IMR-90 (cell line): Measurements from ENCODE around the gene SAMD11. TPM values are rescaled to one million over a fixed set of nuclear protein-coding genes. Genes with fewer than 3 reads are reported as not detected.

Experiments
- ATAC-seq: fragments of 200-7000 bp; cut with Tn5 transposase; 2 replicates; pipeline ENCODE4 v1.9.1; 2020; ENCODE audit warnings: low read depth, mild to moderate bottlenecking, moderate library complexity
- BruUV-seq: library from RNA; stranded (reverse); fragments of 400-500 nt; replicated peaks from 2 replicates; lab custom pipeline; 2021; lab: Mats Ljungman, UMichigan
- CTCF ChIA-PET: fragments of 300-600 bp; formaldehyde crosslinking; extraction: SDS; loops from one replicate; lab custom pipeline; 2021; ENCODE audit warnings: antibody characterized with exemption; lab: Yijun Ruan, JAX
- POLR2A ChIA-PET: fragments of 300-600 bp; sonication (Branson Sonifier 250); formaldehyde crosslinking; loops from one replicate; lab custom pipeline; 2022; ENCODE audit warnings: antibody characterized with exemption; ENCODE audit not compliant: unreplicated experiment; lab: Charles Lee
- DNase-seq: peaks from one replicate; pipeline ENCODE4 v3.0.0; 2013
- H2AFZ ChIP-seq: replicated peaks from 2 replicates; pipeline ENCODE3; 2013; ENCODE audit warnings: low read length, mild to moderate bottlenecking; ENCODE audit not compliant: poor library complexity
- H2AK5ac ChIP-seq: 2 replicates; pipeline ENCODE4 v1.6.1; 2013; ENCODE audit warnings: low read depth, low read length, inconsistent platforms
- H2AK9ac ChIP-seq: replicated peaks from 2 replicates; pipeline ENCODE3; 2013; ENCODE audit warnings: mild to moderate bottlenecking, low read depth, low read length, moderate library complexity; ENCODE audit not compliant: poor library complexity
- H2BK120ac ChIP-seq: 2 replicates; pipeline ENCODE4 v1.6.1; 2013; ENCODE audit warnings: low read depth, low read length, inconsistent platforms
- H2BK15ac ChIP-seq: 3 replicates; pipeline ENCODE4 v1.6.1; 2013; ENCODE audit warnings: low read depth, low read length, inconsistent platforms
- H2BK20ac ChIP-seq: 2 replicates; pipeline ENCODE4 v1.6.1; 2013; ENCODE audit warnings: low read depth, mild to moderate bottlenecking, inconsistent platforms, low read length, moderate library complexity
- H2BK5ac ChIP-seq: 2 replicates; pipeline ENCODE4 v1.6.1; 2013; ENCODE audit warnings: mild to moderate bottlenecking, low read depth, low read length, inconsistent platforms; ENCODE audit not compliant: poor library complexity, severe bottlenecking
- H3K14ac ChIP-seq: replicated peaks from 2 replicates; pipeline ENCODE4 v1.6.1; 2013; ENCODE audit warnings: low read depth, low read length, inconsistent platforms
- H3K18ac ChIP-seq: 2 replicates; pipeline ENCODE4 v1.6.1; 2013; ENCODE audit warnings: low read depth, low read length, control low read depth
- H3K23ac ChIP-seq: 2 replicates; pipeline ENCODE4 v1.6.1; 2013; ENCODE audit warnings: low read depth, low read length, inconsistent platforms
- H3K27ac ChIP-seq: 2 replicates; pipeline ENCODE4 v1.5.1; 2013; ENCODE audit warnings: mild to moderate bottlenecking, control low read depth, low read length; ENCODE audit not compliant: insufficient read depth
- H3K27me3 ChIP-seq: 2 replicates; pipeline ENCODE4 v1.6.1; 2013; ENCODE audit warnings: low read length; ENCODE audit not compliant: control insufficient read depth, insufficient read depth
- H3K36me3 ChIP-seq: 2 replicates; pipeline ENCODE4 v1.6.1; 2013; ENCODE audit warnings: low read length, mixed read lengths; ENCODE audit not compliant: control insufficient read depth, insufficient read depth
- H3K4ac ChIP-seq: 2 replicates; pipeline ENCODE4 v1.6.1; 2013; ENCODE audit warnings: low read depth, low read length, inconsistent platforms
- H3K4me1 ChIP-seq: 2 replicates; pipeline ENCODE4 v1.6.1; 2013; ENCODE audit warnings: low read length, mixed read lengths; ENCODE audit not compliant: control insufficient read depth, insufficient read depth
- H3K4me2 ChIP-seq: 2 replicates; pipeline ENCODE4 v1.6.1; 2013; ENCODE audit warnings: low read depth, mild to moderate bottlenecking, control low read depth, low read length, moderate library complexity
- H3K4me3 ChIP-seq: 2 replicates; pipeline ENCODE4 v1.5.1; 2013; ENCODE audit warnings: low read depth, mild to moderate bottlenecking, control low read depth, low read length, moderate library complexity; ENCODE audit not compliant: insufficient read depth
- H3K56ac ChIP-seq: 2 replicates; pipeline ENCODE4 v1.6.1; 2013; ENCODE audit warnings: low read length, inconsistent platforms; ENCODE audit not compliant: insufficient read depth; ENCODE audit errors: extremely low read depth
- H3K79me1 ChIP-seq, 2 experiments: 2 replicates each; pipeline ENCODE4 v1.6.1; 2013; ENCODE audit warnings: low read length in 2 of 2, inconsistent platforms in 1 of 2, low read depth in 1 of 2
- H3K9ac ChIP-seq: 2 replicates; pipeline ENCODE4 v1.6.1; 2013; ENCODE audit warnings: low read depth, low read length, control low read depth
- H3K9me1 ChIP-seq: 2 replicates; pipeline ENCODE4 v1.6.1; 2013; ENCODE audit warnings: low read length, inconsistent platforms; ENCODE audit not compliant: insufficient read depth
- H3K9me3 ChIP-seq: 2 replicates; pipeline ENCODE4 v1.6.1; 2013; ENCODE audit warnings: low read length; ENCODE audit not compliant: control insufficient read depth, insufficient read depth
- H4K20me1 ChIP-seq: 2 replicates; pipeline ENCODE4 v1.6.1; 2013; ENCODE audit warnings: low read length, inconsistent platforms; ENCODE audit not compliant: insufficient read depth
- H4K5ac ChIP-seq: 2 replicates; pipeline ENCODE4 v1.6.1; 2013; ENCODE audit warnings: mild to moderate bottlenecking, low read depth, low read length, control low read depth
- H4K8ac ChIP-seq, 2 experiments: 2 replicates each; pipeline ENCODE4 v1.6.1; 2013; ENCODE audit warnings: low read depth in 2 of 2, low read length in 2 of 2, control low read depth in 1 of 2, inconsistent platforms in 1 of 2
- H4K91ac ChIP-seq: 2 replicates; pipeline ENCODE4 v1.6.1; 2013; ENCODE audit warnings: low read depth, low read length, inconsistent platforms; ENCODE audit not compliant: insufficient read depth
- CEBPB ChIP-seq: IDR thresholded peaks from 2 replicates; pipeline ENCODE4 v1.6.1; 2012; ENCODE audit warnings: low read depth, low read length, improper control_type of control experiment
- ELK1 ChIP-seq: fragments of 150-350 bp; IDR thresholded peaks from 2 replicates; pipeline ENCODE4 v1.6.1; 2016; ENCODE audit warnings: low read depth, mild to moderate bottlenecking, low read length, moderate library complexity, borderline replicate concordance
- FOS ChIP-seq: fragments of 150-350 bp; IDR thresholded peaks from 2 replicates; pipeline ENCODE4 v1.6.1; 2016; ENCODE audit warnings: low read depth, low read length
- MAZ ChIP-seq: IDR thresholded peaks from 2 replicates; pipeline ENCODE4 v1.6.1; 2012; ENCODE audit warnings: low read depth, mild to moderate bottlenecking, low read length, improper control_type of control experiment, moderate library complexity, borderline replicate concordance
- MXI1 ChIP-seq: IDR thresholded peaks from 2 replicates; pipeline ENCODE4 v1.6.1; 2012; ENCODE audit warnings: low read depth, mild to moderate bottlenecking, low read length, moderate library complexity, borderline replicate concordance
- POLR2A ChIP-seq: IDR thresholded peaks from 2 replicates; pipeline ENCODE4 v1.6.1; 2012; ENCODE audit warnings: mild to moderate bottlenecking, low read depth, low read length
- SMC3 ChIP-seq: fragments of 150-350 bp; IDR thresholded peaks from 2 replicates; pipeline ENCODE4 v1.6.1; 2016; ENCODE audit warnings: low read depth, mild to moderate bottlenecking, antibody characterized with exemption, low read length, moderate library complexity
- USF2 ChIP-seq: fragments of 150-350 bp; IDR thresholded peaks from 2 replicates; pipeline ENCODE4 v1.6.1; 2017; ENCODE audit warnings: mild to moderate bottlenecking, antibody characterized with exemption, low read length, low read depth
- WGBS, 2 experiments: methylation state at CpG; one replicate each; pipeline versions ENCODE4 v1.1.5 to v1.1.7; 2013; ENCODE audit warnings: missing lambda C conversion rate in 2 of 2; ENCODE audit not compliant: insufficient read length in 1 of 2; ENCODE audit errors: extremely low coverage in 2 of 2; 5-methylcytosine and 5-hydroxymethylcytosine counted together
- dilution Hi-C: fragments of 300-500 bp; cut with HindIII; formaldehyde crosslinking; loops from one replicate; pipeline ENCODE4 v1.14.3; 2018; ENCODE audit warnings: low sequenced_read_pairs; ENCODE audit not compliant: unreplicated experiment
- in situ Hi-C: fragments of 300-500 bp; cut with MboI; formaldehyde crosslinking; loops from 3 replicates; pipeline ENCODE4 v1.14.3; 2019; ENCODE audit warnings: low sequenced_read_pairs, inconsistent platforms, mixed read lengths
- intact Hi-C: fragments of 100-400 bp; cut with micrococcal nuclease; formaldehyde crosslinking; loops from 2 replicates; pipeline ENCODE4 v1.10.0; 2022
- polyA plus RNA-seq, 3 experiments: library from polyadenylated mRNA; depleted of rRNA; stranded (reverse); fragments of >200 nt; gene quantifications; 2 replicates each; pipeline ENCODE4 v1.2.3, GENCODE V29; 2012; ENCODE audit warnings: low replicate concordance in 1 of 3
- total RNA-seq: library from RNA; depleted of rRNA; stranded (reverse); fragments of >200 nt; gene quantifications from 2 replicates; pipeline ENCODE4 v1.2.3, GENCODE V29; 2012

The SAMD11 gene
- total and polyA plus RNA-seq, 2 of the 4 experiments (the other 2 are of a cell fraction), result 5.9 to 22.9 TPM

GRCh38 chr1:937521-937920 lies 13.8 kb downstream of the SAMD11 start:
- ChIA-PET POLR2A (no interaction called here), CTCF (no interaction called here)
- Histone ChIP-seq H3K27ac (no peak overlapping the region), H2AFZ (no peak overlapping the region), H3K23ac (no peak overlapping the region), H2AK9ac (peak overlapping the region; percentile 78), H3K36me3 (no peaks in the 10 kb centered on the region; the same call in 1 of the 2 replicates), H3K56ac (no peak overlapping the region), H3K9me3 (no peaks in the 10 kb centered on the region), H3K14ac (no peak overlapping the region), H4K91ac (no peak overlapping the region), H2BK15ac (no peak overlapping the region), H4K20me1 (peaks cover 4% of the 10 kb centered on the region), H3K4me1 (peaks cover 26% of the 10 kb centered on the region), H4K5ac (no peak overlapping the region), H3K27me3 (no peaks in the 10 kb centered on the region), H3K4me2 (no peak overlapping the region), H3K9ac (no peak overlapping the region), H3K79me1 (no peaks in the 10 kb centered on the region), H4K8ac (no peak overlapping the region), H3K18ac (no peak overlapping the region), H3K4ac (no peak overlapping the region), H2BK120ac (no peak overlapping the region), H3K9me1 (no peaks in the 10 kb centered on the region), H3K4me3 (no peak overlapping the region), H2BK5ac (no peak overlapping the region), H2AK5ac (no peak overlapping the region), H2BK20ac (no peak overlapping the region)
- no peak for DNase-seq
- WGBS, 2 experiments, result 77% methylated on average over 4 of the region's 16 CpGs; no CpG with 5 or more reads in 1 of the 2 experiments
- intact Hi-C loops, result no loop called here
- in situ Hi-C loops, result no loop called here
- dilution Hi-C loops, result no loop called here
- no peak for ATAC-seq
- TF ChIP-seq MAZ, result no peak
- TF ChIP-seq SMC3, result no peak
- no peak for TF ChIP-seq POLR2A
- no peak for TF ChIP-seq USF2
- no peak for TF ChIP-seq MXI1
- no peak for TF ChIP-seq CEBPB
- TF ChIP-seq ELK1, result no peak
- TF ChIP-seq FOS, result no peak
- BruUV-seq, result no TSS peak
